GM12878 (cell line): ENCODE data around the gene GJA9. TPM values are rescaled to one million over a fixed set of nuclear protein-coding genes. Genes with fewer than 3 reads are reported as not detected.

Source experiments
- ATAC-seq: fragments of 200-7000 bp; cut with Tn5 transposase; 3 replicates; pipeline ENCODE4 v1.9.1; 2020; ENCODE audit warnings: mild to moderate bottlenecking, moderate library complexity
- BruUV-seq: library from RNA; stranded (reverse); fragments of 400-500 nt; replicated peaks from 2 replicates; lab custom pipeline; 2021; lab: Mats Ljungman, UMichigan
- CTCF ChIA-PET: fragments of 300-600 bp; sonication (Branson Sonifier 250); formaldehyde crosslinking; extraction: SDS; loops from one replicate; lab custom pipeline; 2021; ENCODE audit warnings: inconsistent platforms; lab: Yijun Ruan, JAX
- POLR2A ChIA-PET: fragments of 350-600 bp; formaldehyde crosslinking; extraction: SDS; loops from one replicate; lab custom pipeline; 2021; ENCODE audit warnings: inconsistent platforms; lab: Charles Lee
- RAD21 ChIA-PET: fragments of 300-600 bp; sonication (Branson Sonifier 250); formaldehyde crosslinking; loops from one replicate; lab custom pipeline; 2023; ENCODE audit warnings: antibody characterized with exemption; ENCODE audit not compliant: unreplicated experiment; lab: Charles Lee
- SMC1A ChIA-PET: fragments of 300-600 bp; sonication (Branson Sonifier 250); formaldehyde crosslinking; loops from one replicate; lab custom pipeline; 2023; ENCODE audit not compliant: unreplicated experiment, uncharacterized antibody; lab: Charles Lee
- DNase-seq: peaks from one replicate; pipeline ENCODE4 v3.0.0-alpha.2; 2011; ENCODE audit warnings: low read depth, low spot score
- FAIRE-seq: peaks from 3 replicates; lab custom pipeline; 2011; peaks lifted over from hg19 to GRCh38; lab: Jason Lieb, UNC
- H2AFZ ChIP-seq: 2 replicates; pipeline ENCODE4 v1.6.0; 2011; ENCODE audit warnings: low read depth, low read length, control low read depth; ENCODE audit not compliant: control insufficient read depth
- H3K27ac ChIP-seq: 2 replicates; pipeline ENCODE4 v1.5.1; 2011; ENCODE audit warnings: control low read depth; ENCODE audit not compliant: control insufficient read depth, insufficient read depth
- H3K27me3 ChIP-seq, 2 experiments: replicated peaks in 1 of 2; 2 replicates each; pipeline versions ENCODE4 v1.6.0 to v1.6.1; 2011; ENCODE audit warnings: low read length in 1 of 2; ENCODE audit not compliant: control insufficient read depth in 2 of 2, insufficient read depth in 2 of 2
- H3K36me3 ChIP-seq, 2 experiments: 2 replicates each; pipeline ENCODE4 v1.5.1; 2011; ENCODE audit warnings: low read length in 1 of 2; ENCODE audit not compliant: control insufficient read depth in 2 of 2, insufficient read depth in 2 of 2
- H3K4me1 ChIP-seq: 2 replicates; pipeline ENCODE4 v1.6.1; 2011; ENCODE audit warnings: mild to moderate bottlenecking, low read length, moderate library complexity, mixed read lengths; ENCODE audit not compliant: control insufficient read depth, insufficient read depth
- H3K4me2 ChIP-seq: 2 replicates; pipeline ENCODE4 v1.6.0; 2011; ENCODE audit warnings: control low read depth; ENCODE audit not compliant: control insufficient read depth, insufficient read depth
- H3K4me3 ChIP-seq: fragments of 200-600 bp; sonication (generic); 2 replicates; pipeline ENCODE4 v1.5.1; 2016
- H3K79me2 ChIP-seq: 2 replicates; pipeline ENCODE4 v1.6.0; 2011; ENCODE audit warnings: low read length; ENCODE audit not compliant: control insufficient read depth, insufficient read depth
- H3K9ac ChIP-seq: 2 replicates; pipeline ENCODE4 v1.8.0; 2011; ENCODE audit warnings: low read length, control low read depth, mixed read lengths; ENCODE audit not compliant: control insufficient read depth, insufficient read depth
- H3K9me3 ChIP-seq: replicated peaks from 3 replicates; pipeline ENCODE4 v1.5.1; 2011; ENCODE audit warnings: mild to moderate bottlenecking, low read length; ENCODE audit not compliant: control insufficient read depth, insufficient read depth
- H4K20me1 ChIP-seq: 2 replicates; pipeline ENCODE4 v1.6.0; 2011; ENCODE audit not compliant: control insufficient read depth, insufficient read depth
- BMI1 ChIP-seq: fragments of 450-650 bp; IDR thresholded peaks from 2 replicates; pipeline ENCODE4 v1.6.1; 2016; ENCODE audit warnings: mild to moderate bottlenecking, moderate library complexity, borderline replicate concordance
- CHD4 ChIP-seq: fragments of 200-600 bp; sonication (generic); IDR thresholded peaks from 2 replicates; pipeline ENCODE4 v1.6.1; 2016; ENCODE audit warnings: mild to moderate bottlenecking
- CREB1 ChIP-seq: IDR thresholded peaks from 2 replicates; pipeline ENCODE4 v1.6.1; 2012; ENCODE audit warnings: low read depth, mild to moderate bottlenecking, inconsistent platforms
- DPF2 ChIP-seq: fragments of 450-650 bp; IDR thresholded peaks from 2 replicates; pipeline ENCODE4 v1.6.1; 2017; ENCODE audit warnings: mild to moderate bottlenecking
- EZH2 ChIP-seq: IDR thresholded peaks from 2 replicates; pipeline ENCODE4 v1.6.1; 2012; ENCODE audit warnings: low read depth, mild to moderate bottlenecking, control low read depth, inconsistent platforms, low read length, borderline replicate concordance; ENCODE audit not compliant: control insufficient read depth
- FOS ChIP-seq: IDR thresholded peaks from 3 replicates; pipeline ENCODE4 v1.6.1; 2011; ENCODE audit warnings: borderline replicate concordance; ENCODE audit not compliant: insufficient read length; ENCODE audit errors: extremely low read depth
- FOXM1 ChIP-seq: IDR thresholded peaks from 2 replicates; pipeline ENCODE4 v1.6.1; 2012; ENCODE audit warnings: low read depth, mild to moderate bottlenecking, inconsistent platforms, low read length, moderate library complexity
- GATAD2B ChIP-seq: fragments of 450-650 bp; conservative IDR thresholded peaks from 2 replicates; pipeline ENCODE4 v1.6.1; 2017; ENCODE audit warnings: low read depth, mild to moderate bottlenecking, moderate library complexity
- HDAC2 ChIP-seq: fragments of 200-600 bp; sonication (generic); IDR thresholded peaks from 2 replicates; pipeline ENCODE4 v1.6.1; 2017
- HDGF ChIP-seq: fragments of 450-650 bp; IDR thresholded peaks from 2 replicates; pipeline ENCODE4 v1.6.1; 2016; ENCODE audit warnings: antibody characterized with exemption
- IKZF1 ChIP-seq: fragments of 450-650 bp; conservative IDR thresholded peaks from 2 replicates; pipeline ENCODE4 v1.6.1; 2017; ENCODE audit warnings: antibody characterized with exemption, mild to moderate bottlenecking
- KAT2A ChIP-seq: conservative IDR thresholded peaks from 2 replicates; pipeline ENCODE4 v1.6.1; 2011; ENCODE audit warnings: low read depth, low read length; ENCODE audit not compliant: control insufficient read depth
- LARP7 ChIP-seq: fragments of 450-650 bp; IDR thresholded peaks from 2 replicates; pipeline ENCODE4 v1.6.1; 2017; ENCODE audit warnings: mild to moderate bottlenecking
- NBN ChIP-seq: fragments of 450-650 bp; IDR thresholded peaks from 2 replicates; pipeline ENCODE4 v1.6.1; 2016
- NFIC ChIP-seq: IDR thresholded peaks from 2 replicates; pipeline ENCODE4 v1.6.1; 2012; ENCODE audit warnings: low read depth, mild to moderate bottlenecking, inconsistent platforms, low read length, moderate library complexity
- SMAD5 ChIP-seq: IDR thresholded peaks from 2 replicates; pipeline ENCODE4 v1.6.1; 2016; ENCODE audit warnings: antibody characterized with exemption, low read depth
- SUZ12 ChIP-seq: fragments of 200-600 bp; sonication (generic); IDR thresholded peaks from one replicate; pipeline ENCODE4 v1.6.1; 2018; ENCODE audit warnings: antibody characterized with exemption, mild to moderate bottlenecking; ENCODE audit not compliant: unreplicated experiment
- TCF3 ChIP-seq: IDR thresholded peaks from 2 replicates; pipeline ENCODE4 v1.6.1; 2012; ENCODE audit warnings: low read depth, mild to moderate bottlenecking, low read length, borderline replicate concordance; ENCODE audit not compliant: insufficient read depth
- in situ Hi-C: fragments of 300-500 bp; cut with MboI; formaldehyde crosslinking; loops from 9 replicates; pipeline ENCODE4 v1.14.3; 2018; ENCODE audit warnings: mixed read lengths
- intact Hi-C: fragments of 100-400 bp; cut with micrococcal nuclease; formaldehyde crosslinking; loops from one replicate; pipeline ENCODE4 v1.14.2; 2022; ENCODE audit not compliant: unreplicated experiment
- polyA plus RNA-seq, 11 experiments: library from polyadenylated mRNA; depleted of rRNA in 4 of 11; unstranded in 6 of 11; stranded (reverse) in 5 of 11; fragments of >200 nt; fragmentation: Nextera tagmentation in 4 of 11; fragmentation: Illumina TruSeq in 1 of 11; extraction: Ambion mirVana in 4 of 11; extraction: Trizol in 1 of 11; gene quantifications; 1 replicate in 1 of 11; 2 replicates in 10 of 11; pipeline versions ENCODE4 v1.2.1 to v1.2.3, GENCODE V29; 2011 to 2016; ENCODE audit warnings: inconsistent platforms in 2 of 11, missing spikeins in 2 of 11, low read depth in 1 of 11
- total RNA-seq, 4 experiments: library from RNA; depleted of rRNA in 3 of 4; stranded (reverse); fragments of >200 nt in 3 of 4; fragmentation: Illumina TruSeq in 1 of 4; extraction: Trizol in 1 of 4; gene quantifications; 2 replicates each; pipeline versions ENCODE4 v1.2.1 to v1.2.3, GENCODE V29; 2013 to 2021
- TF ChIP-seq, protein P1 (sequence below): fragments of 450-650 bp; IDR thresholded peaks from 2 replicates; pipeline ENCODE4 v1.6.1; 2016; ENCODE audit warnings: mild to moderate bottlenecking, moderate library complexity, borderline replicate concordance

Gene GJA9
- total and polyA plus RNA-seq, 10 of the 15 experiments (the other 5 are each of a cell fraction or from before 2014, with no cell fraction given), result 0.13 TPM; not detected in 9

DNA sequence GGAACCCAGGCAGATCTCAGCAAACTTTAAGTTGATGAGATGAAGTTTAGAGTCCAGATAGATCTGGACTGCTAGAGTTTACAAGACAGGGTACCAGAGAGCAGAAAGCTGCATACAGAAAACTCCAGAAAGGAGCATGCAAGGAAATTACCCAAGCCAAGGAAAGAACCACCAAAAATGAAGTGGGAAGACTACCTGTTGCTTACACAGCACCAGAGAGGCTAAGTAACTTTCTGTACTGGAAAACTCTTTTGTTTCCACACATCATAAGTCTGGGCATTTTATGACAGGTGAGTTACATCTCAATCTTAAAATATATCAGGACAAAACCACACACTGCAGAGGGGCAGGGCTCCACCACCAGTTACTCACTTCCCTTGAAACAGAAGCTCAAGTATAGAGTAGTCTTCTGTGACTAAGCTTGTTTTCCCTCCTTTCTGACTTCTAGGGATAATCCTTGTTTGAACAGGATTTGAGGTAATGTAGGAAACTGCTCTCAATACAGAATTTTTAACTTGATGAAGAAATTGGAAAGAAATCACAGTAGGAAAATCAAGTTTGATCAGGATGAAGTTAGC, 17.4 kb upstream of the GJA9 start:
- H3K4me3 ChIP-seq, result no peak overlapping the region
- H3K4me2 ChIP-seq, result no peak overlapping the region
- DNase-seq (no peak), FAIRE-seq (no peak), ATAC-seq (no peak)
- no TSS peak for BruUV-seq
- H3K27me3 ChIP-seq, result no peaks in the 10 kb centered on the region
- TF ChIP-seq IKZF1 (no peak), CREB1 (no peak), FOXM1 (no peak), SUZ12 (no peak), FOS (no peak), GATAD2B (no peak), HDGF (no peak), TCF3 (no peak), NFIC (no peak), SMAD5 (no peak), BMI1 (no peak), CHD4 (no peak), DPF2 (no peak), HDAC2 (no peak), NBN (no peak), LARP7 (no peak), KAT2A (no peak), EZH2 (no peak)
- TF ChIP-seq, protein P1, sequence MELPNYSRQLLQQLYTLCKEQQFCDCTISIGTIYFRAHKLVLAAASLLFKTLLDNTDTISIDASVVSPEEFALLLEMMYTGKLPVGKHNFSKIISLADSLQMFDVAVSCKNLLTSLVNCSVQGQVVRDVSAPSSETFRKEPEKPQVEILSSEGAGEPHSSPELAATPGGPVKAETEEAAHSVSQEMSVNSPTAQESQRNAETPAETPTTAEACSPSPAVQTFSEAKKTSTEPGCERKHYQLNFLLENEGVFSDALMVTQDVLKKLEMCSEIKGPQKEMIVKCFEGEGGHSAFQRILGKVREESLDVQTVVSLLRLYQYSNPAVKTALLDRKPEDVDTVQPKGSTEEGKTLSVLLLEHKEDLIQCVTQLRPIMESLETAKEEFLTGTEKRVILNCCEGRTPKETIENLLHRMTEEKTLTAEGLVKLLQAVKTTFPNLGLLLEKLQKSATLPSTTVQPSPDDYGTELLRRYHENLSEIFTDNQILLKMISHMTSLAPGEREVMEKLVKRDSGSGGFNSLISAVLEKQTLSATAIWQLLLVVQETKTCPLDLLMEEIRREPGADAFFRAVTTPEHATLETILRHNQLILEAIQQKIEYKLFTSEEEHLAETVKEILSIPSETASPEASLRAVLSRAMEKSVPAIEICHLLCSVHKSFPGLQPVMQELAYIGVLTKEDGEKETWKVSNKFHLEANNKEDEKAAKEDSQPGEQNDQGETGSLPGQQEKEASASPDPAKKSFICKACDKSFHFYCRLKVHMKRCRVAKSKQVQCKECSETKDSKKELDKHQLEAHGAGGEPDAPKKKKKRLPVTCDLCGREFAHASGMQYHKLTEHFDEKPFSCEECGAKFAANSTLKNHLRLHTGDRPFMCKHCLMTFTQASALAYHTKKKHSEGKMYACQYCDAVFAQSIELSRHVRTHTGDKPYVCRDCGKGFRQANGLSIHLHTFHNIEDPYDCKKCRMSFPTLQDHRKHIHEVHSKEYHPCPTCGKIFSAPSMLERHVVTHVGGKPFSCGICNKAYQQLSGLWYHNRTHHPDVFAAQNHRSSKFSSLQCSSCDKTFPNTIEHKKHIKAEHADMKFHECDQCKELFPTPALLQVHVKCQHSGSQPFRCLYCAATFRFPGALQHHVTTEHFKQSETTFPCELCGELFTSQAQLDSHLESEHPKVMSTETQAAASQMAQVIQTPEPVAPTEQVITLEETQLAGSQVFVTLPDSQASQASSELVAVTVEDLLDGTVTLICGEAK, result no peak
- no peak overlapping the region for H3K27ac ChIP-seq
- POLR2A ChIA-PET, result no interaction called here
- in situ Hi-C loops (no loop called here), intact Hi-C loops (no loop called here)
- no peaks in the 10 kb centered on the region for H4K20me1 ChIP-seq
- H3K9me3 ChIP-seq, result no peaks in the 10 kb centered on the region
- RAD21 ChIA-PET, result no interaction called here
- CTCF ChIA-PET, result no interaction called here
- H3K79me2 ChIP-seq, result no peaks in the 10 kb centered on the region
- no peaks in the 10 kb centered on the region for H3K36me3 ChIP-seq
- SMC1A ChIA-PET, result no interaction called here
- H3K4me1 ChIP-seq, result no peaks in the 10 kb centered on the region
- no peak overlapping the region for H3K9ac ChIP-seq
- H2AFZ ChIP-seq, result no peak overlapping the region
